ENCODE data around the gene NRIP1. TPM values are rescaled to one million over a fixed set of nuclear protein-coding genes. Genes with fewer than 3 reads are reported as not detected.
A peak's percentile ranks its signal among the peaks of the same experiment; 100 is the strongest.

The NRIP1 gene
- total and polyA plus RNA-seq, 2 of the 13 experiments (the other 11 are each of a cell fraction or from before 2014, with no cell fraction given): 21.0 to 69.0 TPM

- TF ChIP-seq HINFP (CRISPR knock-in tag; IDR thresholded peaks at IDR 0.05; ENCODE audit: low read depth) (no peak), NR2F2 (IDR thresholded peaks at IDR 0.05; ENCODE audit: borderline replicate concordance, low read depth) (peak; percentile 100), ZNF589 (CRISPR knock-in tag; conservative IDR thresholded peaks at IDR 0.05) (no peak), ZNF546 (CRISPR knock-in tag; conservative IDR thresholded peaks at IDR 0.05) (no peak), MAFK (conservative IDR thresholded peaks at IDR 0.05 in 1 of 2, IDR thresholded peaks at IDR 0.05 in 1 of 2; ENCODE audit: low read length in 2 of 2) (no peak), DMTF1 (CRISPR knock-in tag; IDR thresholded peaks at IDR 0.05) (no peak), ATF2 (CRISPR knock-in tag; IDR thresholded peaks at IDR 0.05) (peak; percentile 55), FOXM1 (CRISPR knock-in tag; IDR thresholded peaks at IDR 0.05) (no peak), ZNF281 (CRISPR knock-in tag; IDR thresholded peaks at IDR 0.05; ENCODE audit: borderline replicate concordance) (peak; percentile 37; the same call in 1 of the 2 replicates), NRL (CRISPR knock-in tag; IDR thresholded peaks at IDR 0.05; ENCODE audit: borderline replicate concordance) (no peak), REXO4 (CRISPR knock-in tag; IDR thresholded peaks at IDR 0.05; ENCODE audit: borderline replicate concordance) (no peak), TCF12 (IDR thresholded peaks at IDR 0.05) (no peak), TCF12 (CRISPR knock-in tag; IDR thresholded peaks at IDR 0.05) (peak; percentile 97), PRPF4 (IDR thresholded peaks at IDR 0.05; ENCODE audit: low read depth, low read length, poor library complexity, severe bottlenecking) (no peak), ZNF414 (CRISPR knock-in tag; IDR thresholded peaks at IDR 0.05) (0 out of 2 replicates have a peak, but pooled peaks have one; percentile 61), ZGPAT (CRISPR knock-in tag; IDR thresholded peaks at IDR 0.05) (peak; percentile 97)
These were observed 121.9 kb downstream of the NRIP1 start (continued) for GRCh38 chr21:14942801-14943490.

Data from HepG2 (cell line).